B cell (primary cell): ENCODE data around the gene PLN.

Source experiments
- EZH2 ChIP-seq: IDR thresholded peaks from 2 replicates; pipeline ENCODE4 v1.6.1; 2012; ENCODE audit warnings: borderline replicate concordance, low read depth, mild to moderate bottlenecking, moderate library complexity, low read length; ENCODE audit not compliant: insufficient read depth, poor library complexity, severe bottlenecking
- TF ChIP-seq, protein P1 (sequence below): fragments of 200-600 bp; IDR thresholded peaks from one replicate; pipeline ENCODE4 v1.8.0; 2022; ENCODE audit warnings: antibody characterized with exemption, mild to moderate bottlenecking

DNA sequence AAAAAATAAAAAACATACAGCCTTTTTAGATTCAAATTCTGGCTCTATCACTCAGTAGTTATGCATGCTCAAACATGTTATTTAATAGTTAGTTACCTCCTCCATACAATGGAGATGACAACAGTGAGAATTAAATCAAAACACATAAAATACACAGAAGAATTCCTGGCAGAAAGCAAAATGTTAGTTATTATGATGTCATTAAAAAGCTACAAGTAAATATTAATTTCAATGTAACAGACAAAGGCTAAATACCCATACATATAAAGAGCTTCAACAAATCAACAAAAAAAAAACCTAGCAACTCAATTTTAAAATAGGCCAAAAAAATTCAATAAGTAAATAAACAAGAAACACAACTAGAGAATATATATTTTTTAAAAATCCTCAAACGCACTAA lies 21.4 kb downstream of the PLN start:
- TF ChIP-seq, protein P1, sequence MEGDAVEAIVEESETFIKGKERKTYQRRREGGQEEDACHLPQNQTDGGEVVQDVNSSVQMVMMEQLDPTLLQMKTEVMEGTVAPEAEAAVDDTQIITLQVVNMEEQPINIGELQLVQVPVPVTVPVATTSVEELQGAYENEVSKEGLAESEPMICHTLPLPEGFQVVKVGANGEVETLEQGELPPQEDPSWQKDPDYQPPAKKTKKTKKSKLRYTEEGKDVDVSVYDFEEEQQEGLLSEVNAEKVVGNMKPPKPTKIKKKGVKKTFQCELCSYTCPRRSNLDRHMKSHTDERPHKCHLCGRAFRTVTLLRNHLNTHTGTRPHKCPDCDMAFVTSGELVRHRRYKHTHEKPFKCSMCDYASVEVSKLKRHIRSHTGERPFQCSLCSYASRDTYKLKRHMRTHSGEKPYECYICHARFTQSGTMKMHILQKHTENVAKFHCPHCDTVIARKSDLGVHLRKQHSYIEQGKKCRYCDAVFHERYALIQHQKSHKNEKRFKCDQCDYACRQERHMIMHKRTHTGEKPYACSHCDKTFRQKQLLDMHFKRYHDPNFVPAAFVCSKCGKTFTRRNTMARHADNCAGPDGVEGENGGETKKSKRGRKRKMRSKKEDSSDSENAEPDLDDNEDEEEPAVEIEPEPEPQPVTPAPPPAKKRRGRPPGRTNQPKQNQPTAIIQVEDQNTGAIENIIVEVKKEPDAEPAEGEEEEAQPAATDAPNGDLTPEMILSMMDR: no peak
- TF ChIP-seq EZH2: no peak
